GM12878 (cell line): ENCODE measurements around the gene UBLCP1. TPM values are rescaled to one million over a fixed set of nuclear protein-coding genes. Genes with fewer than 3 reads are reported as not detected.

Source experiments
- BCL11A ChIP-seq: IDR thresholded peaks from 2 replicates; pipeline ENCODE4 v1.6.1; 2011; ENCODE audit warnings: low read depth, low read length
- BCLAF1 ChIP-seq: fragments of 450-650 bp; IDR thresholded peaks from 2 replicates; pipeline ENCODE4 v1.6.1; 2017; ENCODE audit warnings: antibody characterized with exemption, mild to moderate bottlenecking, moderate library complexity
- CBX5 ChIP-seq: sonication (generic); IDR thresholded peaks from 2 replicates; pipeline ENCODE4 v1.6.1; 2016; ENCODE audit warnings: low read depth, moderate library complexity, mild to moderate bottlenecking, inconsistent platforms
- DPF2 ChIP-seq: fragments of 450-650 bp; IDR thresholded peaks from 2 replicates; pipeline ENCODE4 v1.6.1; 2017; ENCODE audit warnings: mild to moderate bottlenecking
- EED ChIP-seq: sonication (generic); IDR thresholded peaks from 2 replicates; pipeline ENCODE4 v1.6.1; 2016; ENCODE audit warnings: antibody characterized with exemption, low read depth
- ETV6 ChIP-seq, 2 experiments: fragments of 450-650 bp in 1 of 2; IDR thresholded peaks in 1 of 2; conservative IDR thresholded peaks in 1 of 2; 2 replicates each; pipeline ENCODE4 v1.6.1; 2014; ENCODE audit warnings: antibody characterized with exemption in 1 of 2, borderline replicate concordance in 1 of 2, low read depth in 1 of 2, mild to moderate bottlenecking in 1 of 2, moderate library complexity in 1 of 2
- FOS ChIP-seq: IDR thresholded peaks from 3 replicates; pipeline ENCODE4 v1.6.1; 2011; ENCODE audit warnings: borderline replicate concordance; ENCODE audit not compliant: insufficient read length; ENCODE audit errors: extremely low read depth
- GATAD2B ChIP-seq: fragments of 450-650 bp; conservative IDR thresholded peaks from 2 replicates; pipeline ENCODE4 v1.6.1; 2017; ENCODE audit warnings: low read depth, mild to moderate bottlenecking, moderate library complexity
- KDM1A ChIP-seq: fragments of 200-600 bp; sonication (generic); IDR thresholded peaks from 2 replicates; pipeline ENCODE4 v1.6.1; 2016; ENCODE audit warnings: borderline replicate concordance
- NR2C1 ChIP-seq: fragments of 450-650 bp; IDR thresholded peaks from 2 replicates; pipeline ENCODE4 v1.6.1; 2017; ENCODE audit warnings: antibody characterized with exemption, mild to moderate bottlenecking, moderate library complexity
- PAX8 ChIP-seq: fragments of 450-650 bp; IDR thresholded peaks from 2 replicates; pipeline ENCODE4 v1.6.1; 2017; ENCODE audit warnings: mild to moderate bottlenecking, moderate library complexity
- PKNOX1 ChIP-seq: fragments of 450-650 bp; IDR thresholded peaks from 2 replicates; pipeline ENCODE4 v1.6.1; 2016; ENCODE audit warnings: mild to moderate bottlenecking
- PML ChIP-seq: IDR thresholded peaks from 2 replicates; pipeline ENCODE4 v1.6.1; 2012; ENCODE audit warnings: low read length, inconsistent platforms
- RAD21 ChIP-seq: IDR thresholded peaks from 2 replicates; pipeline ENCODE4 v1.6.1; 2011; ENCODE audit warnings: mild to moderate bottlenecking, low read depth, low read length, moderate library complexity; ENCODE audit not compliant: insufficient read depth
- SMAD1 ChIP-seq: fragments of 450-650 bp; IDR thresholded peaks from 2 replicates; pipeline ENCODE4 v1.6.1; 2018; ENCODE audit warnings: mild to moderate bottlenecking, low read depth; ENCODE audit not compliant: partially characterized antibody
- SMARCA5 ChIP-seq: fragments of 450-650 bp; IDR thresholded peaks from 2 replicates; pipeline ENCODE4 v1.6.1; 2017; ENCODE audit warnings: mild to moderate bottlenecking
- SMC3 ChIP-seq: IDR thresholded peaks from 2 replicates; pipeline ENCODE4 v1.6.1; 2011; ENCODE audit warnings: low read length, improper control_type of control experiment, borderline replicate concordance
- TARDBP ChIP-seq: IDR thresholded peaks from 2 replicates; pipeline ENCODE4 v1.6.1; 2016; ENCODE audit warnings: borderline replicate concordance
- TBL1XR1 ChIP-seq: IDR thresholded peaks from 2 replicates; pipeline ENCODE4 v1.6.1; 2012; ENCODE audit warnings: low read depth, low read length, improper control_type of control experiment
- TCF12 ChIP-seq: IDR thresholded peaks from 2 replicates; pipeline ENCODE4 v1.6.1; 2011; ENCODE audit warnings: low read depth, mild to moderate bottlenecking, low read length
- TCF3 ChIP-seq: IDR thresholded peaks from 2 replicates; pipeline ENCODE4 v1.6.1; 2012; ENCODE audit warnings: low read depth, mild to moderate bottlenecking, low read length, borderline replicate concordance; ENCODE audit not compliant: insufficient read depth
- ZBED1 ChIP-seq: IDR thresholded peaks from 2 replicates; pipeline ENCODE4 v1.6.1; 2016; ENCODE audit warnings: borderline replicate concordance
- ZNF274 ChIP-seq: IDR thresholded peaks from one replicate; pipeline ENCODE4 v1.8.0; 2011; ENCODE audit not compliant: insufficient read length, insufficient read depth
- polyA plus RNA-seq, 11 experiments: library from polyadenylated mRNA; depleted of rRNA in 4 of 11; unstranded in 6 of 11; stranded (reverse) in 5 of 11; fragments of >200 nt; fragmentation: Nextera tagmentation in 4 of 11; fragmentation: Illumina TruSeq in 1 of 11; extraction: Ambion mirVana in 4 of 11; extraction: Trizol in 1 of 11; gene quantifications; 1 replicate in 1 of 11; 2 replicates in 10 of 11; pipeline versions ENCODE4 v1.2.1 to v1.2.3, GENCODE V29; 2011 to 2016; ENCODE audit warnings: inconsistent platforms in 2 of 11, missing spikeins in 2 of 11, low read depth in 1 of 11
- total RNA-seq, 4 experiments: library from RNA; depleted of rRNA in 3 of 4; stranded (reverse); fragments of >200 nt in 3 of 4; fragmentation: Illumina TruSeq in 1 of 4; extraction: Trizol in 1 of 4; gene quantifications; 2 replicates each; pipeline versions ENCODE4 v1.2.1 to v1.2.3, GENCODE V29; 2013 to 2021
- TF ChIP-seq, protein P1 (sequence below): fragments of 450-650 bp; IDR thresholded peaks from 2 replicates; pipeline ENCODE4 v1.6.1; 2016; ENCODE audit warnings: mild to moderate bottlenecking, moderate library complexity, borderline replicate concordance

Gene UBLCP1
- total and polyA plus RNA-seq, 10 of the 15 experiments (the other 5 are each of a cell fraction or from before 2014, with no cell fraction given): 18.8 to 44.2 (median 32.1) TPM

GRCh38 chr5:159262859-159263568, at the start of gene UBLCP1 (continued):
- TF ChIP-seq BCLAF1: no peak
- TF ChIP-seq PKNOX1: peak; percentile 78
- no peak for TF ChIP-seq KDM1A
- TF ChIP-seq TBL1XR1: no peak
- peak; percentile 73; the same call in 1 of the 2 replicates for TF ChIP-seq PML
- no peak for TF ChIP-seq TARDBP
- TF ChIP-seq NR2C1: peak; percentile 52; the same call in 1 of the 2 replicates
- TF ChIP-seq ZNF274: no peak
- peak in 1 of 2 experiments; percentile 96; a peak in 2 of 4 replicates for TF ChIP-seq ETV6 (conservative IDR thresholded peaks at IDR 0.05 in 1 of 2, IDR thresholded peaks at IDR 0.05 in 1 of 2; ENCODE audit: borderline replicate concordance in 1 of 2, low read depth in 1 of 2)
- no peak for TF ChIP-seq DPF2
- no peak for TF ChIP-seq RAD21
- TF ChIP-seq PAX8: no peak
- no peak for TF ChIP-seq BCL11A
- TF ChIP-seq EED: no peak
- no peak for TF ChIP-seq CBX5
- TF ChIP-seq, protein P1, sequence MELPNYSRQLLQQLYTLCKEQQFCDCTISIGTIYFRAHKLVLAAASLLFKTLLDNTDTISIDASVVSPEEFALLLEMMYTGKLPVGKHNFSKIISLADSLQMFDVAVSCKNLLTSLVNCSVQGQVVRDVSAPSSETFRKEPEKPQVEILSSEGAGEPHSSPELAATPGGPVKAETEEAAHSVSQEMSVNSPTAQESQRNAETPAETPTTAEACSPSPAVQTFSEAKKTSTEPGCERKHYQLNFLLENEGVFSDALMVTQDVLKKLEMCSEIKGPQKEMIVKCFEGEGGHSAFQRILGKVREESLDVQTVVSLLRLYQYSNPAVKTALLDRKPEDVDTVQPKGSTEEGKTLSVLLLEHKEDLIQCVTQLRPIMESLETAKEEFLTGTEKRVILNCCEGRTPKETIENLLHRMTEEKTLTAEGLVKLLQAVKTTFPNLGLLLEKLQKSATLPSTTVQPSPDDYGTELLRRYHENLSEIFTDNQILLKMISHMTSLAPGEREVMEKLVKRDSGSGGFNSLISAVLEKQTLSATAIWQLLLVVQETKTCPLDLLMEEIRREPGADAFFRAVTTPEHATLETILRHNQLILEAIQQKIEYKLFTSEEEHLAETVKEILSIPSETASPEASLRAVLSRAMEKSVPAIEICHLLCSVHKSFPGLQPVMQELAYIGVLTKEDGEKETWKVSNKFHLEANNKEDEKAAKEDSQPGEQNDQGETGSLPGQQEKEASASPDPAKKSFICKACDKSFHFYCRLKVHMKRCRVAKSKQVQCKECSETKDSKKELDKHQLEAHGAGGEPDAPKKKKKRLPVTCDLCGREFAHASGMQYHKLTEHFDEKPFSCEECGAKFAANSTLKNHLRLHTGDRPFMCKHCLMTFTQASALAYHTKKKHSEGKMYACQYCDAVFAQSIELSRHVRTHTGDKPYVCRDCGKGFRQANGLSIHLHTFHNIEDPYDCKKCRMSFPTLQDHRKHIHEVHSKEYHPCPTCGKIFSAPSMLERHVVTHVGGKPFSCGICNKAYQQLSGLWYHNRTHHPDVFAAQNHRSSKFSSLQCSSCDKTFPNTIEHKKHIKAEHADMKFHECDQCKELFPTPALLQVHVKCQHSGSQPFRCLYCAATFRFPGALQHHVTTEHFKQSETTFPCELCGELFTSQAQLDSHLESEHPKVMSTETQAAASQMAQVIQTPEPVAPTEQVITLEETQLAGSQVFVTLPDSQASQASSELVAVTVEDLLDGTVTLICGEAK: peak; percentile 96
- TF ChIP-seq SMARCA5: no peak
- TF ChIP-seq SMC3: no peak
- peak; percentile 55; the same call in 1 of the 2 replicates for TF ChIP-seq ZBED1
- TF ChIP-seq GATAD2B: peak; percentile 63
- no peak for TF ChIP-seq SMAD1
- TF ChIP-seq TCF12: no peak
- no peak for TF ChIP-seq FOS
- no peak for TF ChIP-seq TCF3
